NK-92 treated with Interleukin-12 subunit alpha and Interleukin-12 subunit beta, amount 100 ng/mL, for 24 hours (cell line): ENCODE measurements around the gene DCLRE1B.
A peak's percentile ranks its signal among the peaks of the same experiment; 100 is the strongest.

Source experiments
- DNase-seq: peaks from one replicate; lab custom pipeline; 2025; lab: John Stamatoyannopoulos, UW

DCLRE1B gene

DNA sequence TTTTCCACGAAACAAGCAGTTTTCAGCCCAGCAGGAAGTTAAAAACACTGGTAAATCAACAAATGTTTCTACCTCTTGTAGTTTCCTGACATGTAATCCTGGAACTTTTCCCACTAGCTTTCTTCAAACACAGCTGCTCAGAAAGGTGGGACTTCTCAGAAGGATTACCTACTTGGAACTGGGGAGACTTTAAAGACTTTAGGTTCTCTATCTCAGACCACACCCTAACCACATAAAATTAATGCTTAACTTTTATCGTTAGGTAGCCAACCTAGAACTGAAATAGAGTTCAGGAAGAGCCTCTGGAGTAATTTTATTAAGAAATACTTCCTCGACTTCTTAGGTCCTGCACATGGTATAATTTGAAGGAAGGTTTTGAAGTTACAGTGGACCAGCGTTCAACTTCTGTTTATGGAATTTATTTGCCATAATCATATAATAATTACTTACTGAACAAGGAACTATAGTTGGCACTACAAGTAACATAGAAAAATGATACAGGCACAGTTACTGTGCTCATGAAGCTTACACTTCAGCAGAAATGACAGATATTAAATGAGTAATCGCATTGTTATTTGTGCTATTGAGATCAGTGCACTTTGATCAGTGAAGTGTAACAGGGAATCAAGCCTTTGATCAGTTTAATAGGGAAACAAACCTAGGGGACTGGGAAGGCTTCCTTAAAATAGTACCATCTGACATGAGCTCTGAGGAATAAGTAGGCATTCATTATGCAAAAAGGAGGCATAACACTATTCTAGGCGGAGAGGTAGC, 17.5 kb upstream of the DCLRE1B start, which contains the start of gene BCL2L15:
Gene BCL2L15, minus strand, starts transcription at position 180 of the 774 bp plus-strand sequence. CDS start 206 bp downstream, outside the sequence.
- DNase-seq: no peak

DNA sequence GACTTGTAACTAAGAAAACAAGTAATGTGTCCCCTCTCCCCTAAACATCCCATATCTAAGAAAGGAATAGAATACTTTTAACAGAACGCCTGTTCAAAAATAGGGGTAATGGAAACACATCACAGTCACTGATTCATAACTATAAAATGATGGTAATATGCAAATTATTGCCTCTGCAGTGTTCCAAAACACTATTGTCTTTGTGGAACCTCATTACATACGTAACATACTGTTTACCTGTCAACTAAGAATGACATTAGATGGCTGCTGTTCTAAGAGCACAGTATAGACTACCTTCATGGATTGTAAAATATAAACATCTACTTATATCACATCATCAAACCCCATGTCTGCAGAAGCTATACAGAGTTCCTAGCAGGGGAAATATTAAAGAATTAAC, 14.3 kb upstream of the DCLRE1B start:
- DNase-seq: no peak

DNA sequence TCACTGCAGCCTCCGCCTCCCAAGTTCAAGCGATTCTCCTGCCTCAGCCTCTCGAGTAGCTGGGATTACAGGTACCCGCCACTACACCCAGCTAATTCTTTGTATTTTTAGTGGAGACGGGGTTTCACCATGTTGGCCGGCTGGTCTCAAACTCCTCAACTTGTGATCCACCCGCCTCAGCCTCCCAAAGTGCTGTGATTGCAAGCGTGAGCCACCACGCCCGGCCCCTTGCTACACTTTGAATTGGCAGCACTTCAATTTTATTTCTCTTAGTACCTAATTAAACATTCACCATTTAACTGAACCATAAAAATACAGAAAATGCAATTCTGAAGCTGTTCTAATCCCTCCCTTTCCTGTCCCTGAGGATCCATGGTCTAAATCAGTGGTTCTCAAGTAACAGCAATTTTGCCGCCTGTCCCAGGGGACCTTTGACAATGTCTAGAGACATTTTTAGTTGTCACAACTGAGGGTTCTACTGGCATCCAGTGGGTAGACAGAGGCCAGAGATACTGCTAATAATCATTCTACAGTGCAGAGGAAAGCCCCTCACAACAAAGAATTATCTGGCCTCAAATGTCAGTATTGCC, 13.4 kb upstream of the DCLRE1B start:
- no peak for DNase-seq

DNA sequence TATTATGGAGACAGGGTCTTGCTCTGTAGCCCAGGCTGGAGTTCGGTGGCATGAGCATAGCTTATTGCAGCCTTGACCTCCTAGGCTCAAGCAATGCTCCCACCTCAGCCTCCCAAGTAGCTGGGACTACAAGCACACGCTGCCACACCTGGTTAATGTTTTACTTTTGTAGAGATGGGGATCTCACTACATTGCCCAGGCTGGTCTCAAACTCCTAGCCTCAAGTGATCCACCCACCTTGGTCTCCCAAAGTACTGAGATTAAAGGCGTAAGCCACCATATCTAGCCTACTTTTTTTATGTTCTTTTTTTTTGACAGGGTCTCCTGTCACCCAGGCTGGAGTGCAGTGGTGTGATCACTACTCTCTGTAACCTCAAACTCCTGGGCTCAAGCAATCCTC, 11.9 kb upstream of the DCLRE1B start:
- no peak for DNase-seq

DNA sequence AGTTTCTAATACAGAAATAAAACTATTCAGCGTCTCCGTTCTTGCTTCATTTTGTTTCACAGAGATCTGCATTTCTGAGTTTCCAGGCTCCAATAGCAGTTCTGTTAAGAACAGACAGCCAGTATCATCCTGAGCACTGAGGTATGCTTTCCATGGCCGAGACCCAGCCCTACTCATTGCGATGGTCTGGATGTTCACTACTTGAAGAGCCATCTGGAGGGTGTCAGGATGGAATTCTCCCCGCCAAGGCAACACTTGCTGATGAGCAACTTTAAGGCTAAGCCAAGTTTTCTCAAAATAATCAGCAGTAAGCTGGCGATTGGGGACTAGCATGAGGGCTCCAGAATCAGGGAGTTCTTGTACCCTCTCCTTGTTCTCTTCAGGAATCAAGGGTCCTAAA, 10.0 kb upstream of the DCLRE1B start:
- no peak for DNase-seq

DNA sequence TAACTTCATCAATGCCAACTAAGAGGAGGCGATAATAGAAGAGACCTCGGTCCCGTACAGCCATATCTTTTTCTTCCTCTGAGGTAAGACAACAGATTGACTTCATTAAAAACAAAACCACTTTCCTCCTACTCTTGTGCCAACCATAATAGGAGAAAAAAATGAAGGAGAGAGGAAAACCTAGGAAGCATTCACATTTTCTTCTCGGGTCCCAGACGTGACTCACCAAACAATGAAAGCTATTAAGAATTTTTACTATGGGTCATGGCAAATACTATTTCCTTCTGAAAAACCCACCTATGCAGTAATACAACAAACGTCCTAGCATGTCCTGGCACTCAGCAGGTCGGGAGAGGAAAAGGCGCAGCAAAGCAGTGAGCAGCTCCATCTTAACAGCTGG, 9.2 kb upstream of the DCLRE1B start:
- no peak for DNase-seq

DNA sequence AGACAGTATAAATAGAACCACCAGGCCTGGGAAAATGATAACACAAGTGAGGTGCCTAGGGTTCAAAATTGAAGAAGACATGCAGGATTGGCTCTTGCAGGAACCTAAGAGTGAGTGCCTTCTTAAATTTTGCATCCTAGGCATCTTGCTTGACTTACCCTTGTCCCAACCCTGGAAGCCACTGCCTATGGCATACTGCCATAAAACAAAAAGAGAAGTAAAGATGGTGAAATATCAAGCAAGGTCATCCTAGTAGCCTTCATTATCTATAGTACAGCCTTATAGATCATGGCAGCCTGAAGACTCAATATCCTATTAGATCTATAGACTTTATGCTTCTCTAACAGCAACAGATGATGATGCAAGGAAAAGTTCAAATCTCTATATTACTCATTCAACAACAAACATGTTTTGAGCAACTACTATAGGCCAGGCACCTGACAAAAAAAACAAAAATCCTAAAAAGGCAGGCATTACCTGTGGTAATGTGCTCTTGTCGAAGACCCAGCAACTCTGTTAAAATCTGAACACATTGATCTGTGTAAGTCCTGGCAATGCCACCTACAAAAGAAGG, 6.8 kb upstream of the DCLRE1B start:
- DNase-seq: no peak

DNA sequence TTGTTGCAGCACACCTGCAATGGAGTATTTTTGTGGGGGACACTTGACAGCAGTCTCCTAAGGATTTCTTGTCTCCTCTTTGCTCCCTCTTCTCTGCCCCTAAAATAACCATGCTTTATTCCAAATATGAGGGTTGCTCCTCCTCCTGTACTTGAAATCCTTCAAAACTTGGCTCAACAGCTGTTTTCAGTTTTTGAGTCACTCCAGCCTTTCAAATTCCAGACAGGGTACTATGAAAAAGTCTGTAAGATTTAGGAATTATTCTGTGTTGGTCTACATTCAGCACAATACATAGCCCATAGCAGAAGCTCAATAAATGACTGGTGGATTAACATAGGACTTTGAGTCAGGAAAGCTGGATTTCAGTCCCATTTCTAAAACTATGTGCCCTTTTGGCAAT, 6.0 kb upstream of the DCLRE1B start:
- no peak for DNase-seq

DNA sequence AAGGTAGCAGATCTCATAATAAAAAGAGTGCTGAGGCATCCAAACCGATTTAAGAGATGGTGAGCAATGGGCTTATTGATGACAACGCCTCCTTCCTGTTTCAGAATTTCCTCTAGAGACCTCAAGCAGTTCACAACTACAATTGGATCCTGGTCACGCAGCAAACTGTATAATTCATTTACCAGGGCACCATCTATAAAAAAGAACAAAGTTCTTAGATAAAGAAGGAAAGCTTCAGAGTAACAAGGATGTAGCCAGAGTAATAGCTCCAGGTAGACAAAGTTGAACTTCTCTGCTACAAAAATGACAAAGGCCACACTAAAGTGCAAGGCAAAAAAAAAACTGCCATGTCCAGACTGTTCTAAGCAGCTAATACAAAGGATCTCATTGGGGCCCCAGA, 3.9 kb upstream of the DCLRE1B start:
- DNase-seq: no peak

DNA sequence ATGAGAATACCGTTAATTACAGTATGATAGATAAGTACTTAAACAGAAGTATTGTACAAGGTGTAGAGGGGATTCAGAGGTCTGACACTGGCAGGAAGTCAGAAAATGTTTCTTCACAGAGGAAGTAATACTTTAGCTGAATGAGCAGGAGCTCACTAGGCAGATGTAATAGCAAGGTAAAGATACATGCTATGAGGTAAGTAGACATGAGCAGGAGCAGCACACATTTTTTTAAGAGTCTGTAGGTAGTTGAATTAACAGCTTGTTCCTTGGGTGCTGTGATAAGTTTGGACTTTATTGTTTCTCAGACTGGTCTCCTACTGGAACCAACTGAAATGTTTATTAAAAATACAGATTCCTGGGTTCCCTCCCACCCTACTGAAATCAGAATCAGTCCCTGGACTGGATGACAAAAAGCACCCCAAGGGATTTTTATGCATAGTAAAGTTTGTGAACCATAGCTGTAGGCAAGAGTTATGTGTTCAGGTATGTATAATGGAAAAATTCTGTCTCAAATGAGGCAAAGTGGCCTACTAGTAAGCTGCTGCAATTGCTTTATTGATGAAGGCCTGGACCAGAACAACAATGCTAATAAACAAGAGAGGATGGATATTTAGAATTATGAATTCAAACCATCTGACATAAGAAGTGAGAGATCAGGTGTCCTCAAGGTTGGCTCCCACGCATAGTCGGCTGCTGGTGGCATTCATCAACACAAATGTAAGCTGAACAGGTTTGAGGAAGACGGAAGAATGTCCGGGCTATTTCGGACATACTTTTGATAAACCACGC, 1.4 kb upstream of the DCLRE1B start:
- DNase-seq: no peak

DNA sequence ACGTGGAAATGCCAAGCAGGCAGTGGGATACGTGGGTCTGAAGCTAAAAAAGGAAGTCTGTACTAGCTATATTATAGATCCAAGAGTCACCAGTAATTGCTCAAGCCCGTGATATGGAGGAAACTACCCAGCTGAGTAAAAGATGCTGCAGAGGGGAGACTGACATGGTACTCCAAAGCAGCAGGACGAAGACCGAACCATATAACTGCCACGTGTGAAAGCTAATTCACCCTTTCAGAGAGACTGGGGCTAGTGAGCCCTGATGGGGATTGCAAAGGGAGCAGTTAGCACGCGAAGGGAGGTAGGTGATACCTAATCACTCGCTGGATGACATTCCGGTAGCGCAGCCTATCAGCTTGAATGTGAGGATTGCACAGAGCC, 843 bp upstream of the DCLRE1B start:
- DNase-seq: no peak

DNA sequence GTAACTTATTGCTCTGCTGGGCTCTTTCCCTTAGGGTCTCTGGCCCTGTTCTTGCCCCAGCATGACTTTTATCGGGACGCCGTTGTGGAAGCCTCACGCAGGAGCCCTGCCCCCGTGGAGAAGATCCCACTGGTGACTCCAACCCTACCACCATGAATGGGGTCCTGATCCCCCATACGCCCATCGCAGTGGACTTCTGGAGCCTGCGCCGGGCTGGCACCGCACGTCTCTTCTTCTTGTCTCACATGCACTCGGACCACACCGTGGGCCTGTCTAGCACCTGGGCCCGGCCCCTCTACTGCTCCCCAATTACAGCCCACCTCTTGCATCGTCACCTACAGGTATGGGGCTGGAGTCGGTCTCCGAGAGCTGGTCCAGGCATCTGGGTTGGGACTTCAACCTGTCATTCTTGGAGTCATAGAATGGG, 322 bp downstream of the DCLRE1B start:
- DNase-seq: peak; percentile 61

DNA sequence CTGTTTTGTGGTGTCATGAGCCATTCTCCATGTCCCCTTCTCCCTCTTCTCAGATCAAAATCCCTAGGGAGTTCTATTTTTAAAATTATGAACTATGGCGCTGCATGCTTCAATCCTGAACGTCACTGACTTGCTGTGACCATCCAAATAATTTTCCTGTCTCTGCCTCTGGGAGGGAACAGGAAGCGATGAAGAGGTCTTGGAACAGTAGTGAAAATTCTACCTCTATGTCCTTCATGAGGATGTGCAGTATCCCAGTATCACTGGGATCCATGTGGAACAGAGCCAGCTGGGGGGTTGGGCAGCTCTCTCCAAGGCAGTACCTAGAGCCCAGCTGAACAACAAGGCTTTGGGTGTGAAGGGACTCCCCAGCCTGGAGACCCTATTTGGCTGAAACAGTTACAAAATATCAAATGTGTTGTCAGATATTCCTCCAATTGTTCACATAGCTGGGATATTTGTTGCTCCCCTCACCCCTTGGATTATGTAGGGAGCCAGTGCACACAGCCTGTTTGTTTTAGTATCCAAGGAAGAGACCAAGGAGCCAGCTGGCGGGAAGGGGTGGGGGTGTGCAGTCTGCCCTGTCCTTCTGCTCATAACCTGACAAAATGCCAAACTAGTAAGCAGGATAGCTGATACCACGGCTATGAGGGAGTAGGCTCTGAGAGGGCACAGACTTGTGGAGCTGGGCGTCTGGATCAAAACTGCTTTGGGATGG, 7.6 kb downstream of the DCLRE1B start:
- no peak for DNase-seq

DNA sequence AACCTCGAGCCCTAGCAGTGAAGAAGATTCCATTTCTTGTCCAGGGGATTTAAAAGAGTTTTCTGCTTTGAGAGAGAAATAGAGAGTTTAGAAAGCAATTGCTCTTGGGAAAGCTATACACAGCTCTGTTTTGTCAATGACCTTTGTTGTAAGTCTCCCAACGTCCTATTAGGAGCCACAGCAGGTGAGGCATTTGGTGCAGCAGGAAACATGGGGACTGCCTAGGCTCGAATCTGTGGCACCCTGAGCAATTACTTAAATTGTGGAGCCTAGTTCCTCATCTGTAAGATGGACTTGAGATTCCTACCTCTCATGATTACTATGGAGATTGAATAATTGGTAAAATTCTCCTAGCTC, 8.2 kb downstream of the DCLRE1B start:
- DNase-seq: no peak

DNA sequence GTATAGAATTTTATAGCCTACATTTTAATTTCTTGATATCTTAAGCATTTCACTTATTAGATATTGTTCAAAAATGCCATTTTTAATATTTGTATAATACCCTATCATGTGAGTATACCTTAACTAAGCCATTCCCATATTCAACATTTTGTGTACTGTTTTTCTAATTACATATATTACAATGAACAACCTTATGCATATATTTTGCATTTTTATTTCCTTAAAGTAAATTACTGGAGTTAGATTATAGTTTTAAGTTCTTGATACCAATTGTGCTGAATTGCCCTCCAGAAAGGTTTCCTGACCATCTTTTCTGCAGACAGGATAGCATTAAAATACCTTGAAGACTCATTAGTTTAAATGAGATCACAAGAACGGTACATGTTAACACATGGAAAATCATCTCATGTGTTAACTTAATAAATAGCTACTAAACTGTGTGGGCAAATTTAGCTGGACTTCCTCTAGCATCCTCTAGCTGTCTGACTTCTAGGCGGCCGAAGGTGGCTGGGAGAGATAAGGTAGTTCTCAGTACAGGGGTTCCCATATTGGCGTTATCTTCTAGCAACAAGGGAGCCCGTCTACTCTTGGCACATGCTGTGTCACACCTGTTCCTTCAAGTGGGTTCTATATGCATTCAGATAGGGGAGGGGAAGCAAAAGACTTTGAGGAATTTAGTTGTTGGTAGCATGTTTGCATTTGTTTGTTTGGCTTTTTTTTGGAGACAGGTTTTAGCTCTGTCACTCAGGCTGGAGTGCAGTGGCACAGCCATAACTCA, 8.9 kb downstream of the DCLRE1B start:
- DNase-seq: no peak

DNA sequence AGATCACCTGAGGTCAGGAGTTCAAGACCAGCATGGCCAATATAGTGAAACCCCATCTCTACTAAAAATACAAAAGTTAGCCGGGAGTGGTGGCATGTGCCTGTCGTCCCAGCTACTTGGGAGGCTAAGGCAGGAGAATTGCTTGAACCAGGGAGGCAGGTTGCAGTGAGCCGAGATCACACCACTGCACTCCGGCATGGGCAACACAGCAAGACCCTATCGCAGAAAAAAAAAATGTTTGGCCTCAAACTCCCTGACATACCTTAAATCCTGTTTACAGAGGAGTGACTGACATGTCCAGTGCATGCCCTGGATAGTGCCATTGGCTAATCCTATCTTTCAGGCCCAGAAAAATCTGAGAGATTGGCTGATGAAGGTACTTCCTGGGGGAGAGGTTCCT, 11.8 kb downstream of the DCLRE1B start:
- DNase-seq: no peak

DNA sequence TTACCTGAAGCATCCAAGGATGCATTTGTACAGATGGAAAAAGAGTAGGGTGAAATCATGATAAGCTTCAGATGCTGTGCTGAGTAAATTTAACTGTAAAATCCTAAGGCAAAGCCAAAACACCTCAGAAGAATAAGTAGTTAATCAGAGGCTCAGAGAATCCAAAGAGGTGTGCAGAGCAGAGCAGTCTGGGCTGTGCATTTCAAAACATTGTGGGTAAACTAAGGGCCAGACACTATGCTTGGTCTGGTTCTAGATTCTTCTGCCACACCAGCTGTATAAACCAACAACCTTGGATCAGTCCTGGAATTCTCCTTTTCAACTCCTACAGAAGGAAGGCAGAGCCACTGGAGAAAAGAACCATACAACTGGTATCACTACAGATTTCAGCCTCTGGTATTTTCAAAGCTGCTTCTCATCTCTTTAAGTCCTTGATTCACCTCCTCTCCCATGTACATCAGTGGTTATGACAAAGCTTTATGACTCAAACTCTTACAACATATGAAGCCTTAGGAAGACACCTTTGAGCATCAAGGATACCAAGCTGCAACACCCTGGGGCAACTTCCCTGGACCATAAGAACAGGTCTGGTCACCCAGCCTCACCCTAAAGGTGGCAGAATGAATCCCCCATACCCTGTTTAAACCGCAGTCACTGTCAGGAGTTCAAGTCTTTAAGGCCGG, 12.4 kb downstream of the DCLRE1B start:
- no peak for DNase-seq

DNA sequence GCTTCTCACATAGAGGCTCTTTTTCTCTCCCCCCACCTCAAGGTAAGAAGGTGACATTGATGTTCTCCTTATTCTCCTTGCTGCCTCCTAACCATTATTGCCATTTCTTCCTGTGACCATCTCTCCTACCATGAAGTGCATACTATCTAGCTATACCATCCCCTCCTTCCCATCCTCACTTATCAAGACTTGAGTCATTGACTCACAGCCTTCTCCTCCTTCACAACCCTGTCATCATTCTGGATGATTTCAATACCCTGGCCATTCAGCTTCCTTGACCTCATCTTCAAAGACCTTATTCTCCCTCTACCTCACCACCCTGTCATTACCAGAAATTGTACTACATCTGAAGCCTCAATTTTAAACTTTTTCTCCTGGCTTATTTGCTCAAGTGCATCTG, 13.1 kb downstream of the DCLRE1B start:
- no peak for DNase-seq

DNA sequence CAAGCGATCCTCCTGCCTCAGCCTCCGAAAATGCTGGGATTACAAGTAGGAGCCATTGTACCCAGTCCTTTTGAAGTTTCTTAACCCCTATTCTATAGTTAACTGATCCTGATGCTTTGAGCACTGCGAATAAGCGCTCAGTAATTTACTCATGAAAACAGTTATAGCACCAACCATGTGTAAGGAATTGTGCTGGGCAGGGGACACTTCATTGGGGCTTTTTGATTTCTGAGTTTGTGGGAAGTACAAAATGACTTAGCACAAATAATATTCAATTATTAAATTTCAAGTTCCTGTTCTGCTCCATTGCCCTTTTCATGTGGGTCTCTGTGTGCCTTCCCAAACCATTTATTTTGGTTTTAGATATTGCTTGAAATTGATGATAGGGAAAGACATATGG, 17.8 kb downstream of the DCLRE1B start:
- DNase-seq: no peak

DNA sequence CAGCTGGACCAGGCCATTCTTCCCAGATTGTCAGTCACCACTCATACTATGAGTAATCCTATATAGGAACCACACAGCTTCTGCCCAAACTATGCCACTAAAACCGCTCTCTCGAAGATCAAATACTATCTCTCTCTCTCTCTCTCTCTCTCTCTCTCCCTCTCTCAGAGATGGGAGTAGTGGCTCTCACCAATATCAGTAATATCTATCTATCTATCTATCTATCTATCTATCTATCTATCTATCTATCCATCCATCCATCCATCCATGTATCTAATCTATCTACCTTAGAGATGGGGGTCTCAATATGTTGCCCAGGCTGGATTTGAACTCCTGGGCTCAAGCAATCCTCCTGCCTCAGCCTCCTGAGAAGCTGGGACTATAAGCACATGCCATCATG, 19.3 kb downstream of the DCLRE1B start:
- DNase-seq: no peak
